ENCODE data around the gene RPL9.

RPL9 gene

DNA sequence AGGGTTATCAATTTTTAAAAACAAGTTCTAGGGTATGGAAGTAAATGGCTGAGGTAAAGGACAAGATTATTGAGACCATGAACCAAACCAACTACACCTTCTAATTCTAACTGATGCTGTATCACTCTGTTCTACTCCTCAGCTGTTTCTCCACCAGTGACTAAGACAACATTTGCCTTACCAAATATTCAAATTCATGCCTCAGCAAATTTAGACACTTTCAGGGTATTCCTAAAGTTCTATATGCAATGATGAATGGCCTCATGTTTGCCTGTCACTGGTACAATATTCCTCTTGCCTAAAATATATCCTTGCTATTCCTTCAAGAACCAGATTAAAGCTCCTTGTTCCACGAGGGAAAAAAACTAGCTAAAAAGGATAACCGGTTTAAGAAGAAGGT lies 5.0 kb downstream of the RPL9 start:
- TF ChIP-seq ARNTL (CRISPR knock-in tag; IDR thresholded peaks at IDR 0.05; ENCODE audit: borderline replicate concordance, low read depth): no peak
- TF ChIP-seq, protein P1, sequence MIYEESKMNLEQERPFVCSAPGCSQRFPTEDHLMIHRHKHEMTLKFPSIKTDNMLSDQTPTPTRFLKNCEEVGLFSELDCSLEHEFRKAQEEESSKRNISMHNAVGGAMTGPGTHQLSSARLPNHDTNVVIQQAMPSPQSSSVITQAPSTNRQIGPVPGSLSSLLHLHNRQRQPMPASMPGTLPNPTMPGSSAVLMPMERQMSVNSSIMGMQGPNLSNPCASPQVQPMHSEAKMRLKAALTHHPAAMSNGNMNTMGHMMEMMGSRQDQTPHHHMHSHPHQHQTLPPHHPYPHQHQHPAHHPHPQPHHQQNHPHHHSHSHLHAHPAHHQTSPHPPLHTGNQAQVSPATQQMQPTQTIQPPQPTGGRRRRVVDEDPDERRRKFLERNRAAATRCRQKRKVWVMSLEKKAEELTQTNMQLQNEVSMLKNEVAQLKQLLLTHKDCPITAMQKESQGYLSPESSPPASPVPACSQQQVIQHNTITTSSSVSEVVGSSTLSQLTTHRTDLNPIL (CRISPR knock-in tag; IDR thresholded peaks at IDR 0.05; ENCODE audit: low read depth): no peak
- TF ChIP-seq, protein P2, sequence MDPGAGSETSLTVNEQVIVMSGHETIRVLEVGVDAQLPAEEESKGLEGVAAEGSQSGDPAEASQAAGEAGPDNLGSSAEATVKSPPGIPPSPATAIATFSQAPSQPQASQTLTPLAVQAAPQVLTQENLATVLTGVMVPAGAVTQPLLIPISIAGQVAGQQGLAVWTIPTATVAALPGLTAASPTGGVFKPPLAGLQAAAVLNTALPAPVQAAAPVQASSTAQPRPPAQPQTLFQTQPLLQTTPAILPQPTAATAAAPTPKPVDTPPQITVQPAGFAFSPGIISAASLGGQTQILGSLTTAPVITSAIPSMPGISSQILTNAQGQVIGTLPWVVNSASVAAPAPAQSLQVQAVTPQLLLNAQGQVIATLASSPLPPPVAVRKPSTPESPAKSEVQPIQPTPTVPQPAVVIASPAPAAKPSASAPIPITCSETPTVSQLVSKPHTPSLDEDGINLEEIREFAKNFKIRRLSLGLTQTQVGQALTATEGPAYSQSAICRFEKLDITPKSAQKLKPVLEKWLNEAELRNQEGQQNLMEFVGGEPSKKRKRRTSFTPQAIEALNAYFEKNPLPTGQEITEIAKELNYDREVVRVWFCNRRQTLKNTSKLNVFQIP (CRISPR knock-in tag; IDR thresholded peaks at IDR 0.05; ENCODE audit: borderline replicate concordance, low read depth): no peak
- ATAC-seq: no peak

DNA sequence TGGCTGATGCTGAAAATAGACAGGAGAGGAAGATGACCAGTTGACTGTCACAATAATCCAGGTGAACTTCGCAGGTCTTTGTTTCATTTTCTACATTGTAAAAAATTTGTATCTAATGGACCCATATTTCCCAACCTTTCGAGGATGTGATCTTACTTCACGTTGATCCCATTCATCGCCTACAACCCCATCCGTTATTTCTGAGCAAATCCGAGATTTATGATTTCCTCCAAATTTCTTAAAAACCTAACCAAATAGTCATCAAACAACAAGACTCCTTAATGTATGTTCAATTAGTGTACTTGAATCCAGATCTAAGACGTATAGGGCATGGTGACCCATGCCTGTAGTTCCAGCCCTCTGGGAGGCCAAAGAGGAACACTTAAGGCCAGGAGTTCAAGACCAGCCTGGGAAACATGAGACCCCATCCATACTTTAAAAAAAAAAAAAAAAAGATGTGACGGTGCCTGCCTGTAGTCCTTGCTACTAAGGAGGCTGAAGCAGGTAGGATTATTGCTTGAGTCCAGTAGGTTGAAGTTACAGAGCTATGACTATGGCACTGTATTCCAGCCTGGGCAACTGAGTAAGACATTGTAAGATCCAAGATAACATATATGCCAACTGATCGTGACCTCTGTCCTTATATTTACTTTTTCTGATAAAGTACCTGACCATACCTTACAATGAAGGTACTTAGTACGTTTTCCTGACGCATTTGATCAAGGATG lies 5.7 kb downstream of the RPL9 start:
- no peak for ATAC-seq
- TF ChIP-seq, protein P1 (CRISPR knock-in tag; IDR thresholded peaks at IDR 0.05; ENCODE audit: low read depth): no peak
- TF ChIP-seq TOX (CRISPR knock-in tag; IDR thresholded peaks at IDR 0.05; ENCODE audit: borderline replicate concordance) (no peak), BACH2 (CRISPR knock-in tag; IDR thresholded peaks at IDR 0.05; ENCODE audit: borderline replicate concordance) (no peak)
- TF ChIP-seq, protein P3, sequence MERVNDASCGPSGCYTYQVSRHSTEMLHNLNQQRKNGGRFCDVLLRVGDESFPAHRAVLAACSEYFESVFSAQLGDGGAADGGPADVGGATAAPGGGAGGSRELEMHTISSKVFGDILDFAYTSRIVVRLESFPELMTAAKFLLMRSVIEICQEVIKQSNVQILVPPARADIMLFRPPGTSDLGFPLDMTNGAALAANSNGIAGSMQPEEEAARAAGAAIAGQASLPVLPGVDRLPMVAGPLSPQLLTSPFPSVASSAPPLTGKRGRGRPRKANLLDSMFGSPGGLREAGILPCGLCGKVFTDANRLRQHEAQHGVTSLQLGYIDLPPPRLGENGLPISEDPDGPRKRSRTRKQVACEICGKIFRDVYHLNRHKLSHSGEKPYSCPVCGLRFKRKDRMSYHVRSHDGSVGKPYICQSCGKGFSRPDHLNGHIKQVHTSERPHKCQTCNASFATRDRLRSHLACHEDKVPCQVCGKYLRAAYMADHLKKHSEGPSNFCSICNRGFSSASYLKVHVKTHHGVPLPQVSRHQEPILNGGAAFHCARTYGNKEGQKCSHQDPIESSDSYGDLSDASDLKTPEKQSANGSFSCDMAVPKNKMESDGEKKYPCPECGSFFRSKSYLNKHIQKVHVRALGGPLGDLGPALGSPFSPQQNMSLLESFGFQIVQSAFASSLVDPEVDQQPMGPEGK (CRISPR knock-in tag; IDR thresholded peaks at IDR 0.05; ENCODE audit: borderline replicate concordance): no peak
- TF ChIP-seq, protein P4, sequence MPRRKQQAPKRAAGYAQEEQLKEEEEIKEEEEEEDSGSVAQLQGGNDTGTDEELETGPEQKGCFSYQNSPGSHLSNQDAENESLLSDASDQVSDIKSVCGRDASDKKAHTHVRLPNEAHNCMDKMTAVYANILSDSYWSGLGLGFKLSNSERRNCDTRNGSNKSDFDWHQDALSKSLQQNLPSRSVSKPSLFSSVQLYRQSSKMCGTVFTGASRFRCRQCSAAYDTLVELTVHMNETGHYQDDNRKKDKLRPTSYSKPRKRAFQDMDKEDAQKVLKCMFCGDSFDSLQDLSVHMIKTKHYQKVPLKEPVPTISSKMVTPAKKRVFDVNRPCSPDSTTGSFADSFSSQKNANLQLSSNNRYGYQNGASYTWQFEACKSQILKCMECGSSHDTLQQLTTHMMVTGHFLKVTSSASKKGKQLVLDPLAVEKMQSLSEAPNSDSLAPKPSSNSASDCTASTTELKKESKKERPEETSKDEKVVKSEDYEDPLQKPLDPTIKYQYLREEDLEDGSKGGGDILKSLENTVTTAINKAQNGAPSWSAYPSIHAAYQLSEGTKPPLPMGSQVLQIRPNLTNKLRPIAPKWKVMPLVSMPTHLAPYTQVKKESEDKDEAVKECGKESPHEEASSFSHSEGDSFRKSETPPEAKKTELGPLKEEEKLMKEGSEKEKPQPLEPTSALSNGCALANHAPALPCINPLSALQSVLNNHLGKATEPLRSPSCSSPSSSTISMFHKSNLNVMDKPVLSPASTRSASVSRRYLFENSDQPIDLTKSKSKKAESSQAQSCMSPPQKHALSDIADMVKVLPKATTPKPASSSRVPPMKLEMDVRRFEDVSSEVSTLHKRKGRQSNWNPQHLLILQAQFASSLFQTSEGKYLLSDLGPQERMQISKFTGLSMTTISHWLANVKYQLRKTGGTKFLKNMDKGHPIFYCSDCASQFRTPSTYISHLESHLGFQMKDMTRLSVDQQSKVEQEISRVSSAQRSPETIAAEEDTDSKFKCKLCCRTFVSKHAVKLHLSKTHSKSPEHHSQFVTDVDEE (CRISPR knock-in tag; IDR thresholded peaks at IDR 0.05): no peak

DNA sequence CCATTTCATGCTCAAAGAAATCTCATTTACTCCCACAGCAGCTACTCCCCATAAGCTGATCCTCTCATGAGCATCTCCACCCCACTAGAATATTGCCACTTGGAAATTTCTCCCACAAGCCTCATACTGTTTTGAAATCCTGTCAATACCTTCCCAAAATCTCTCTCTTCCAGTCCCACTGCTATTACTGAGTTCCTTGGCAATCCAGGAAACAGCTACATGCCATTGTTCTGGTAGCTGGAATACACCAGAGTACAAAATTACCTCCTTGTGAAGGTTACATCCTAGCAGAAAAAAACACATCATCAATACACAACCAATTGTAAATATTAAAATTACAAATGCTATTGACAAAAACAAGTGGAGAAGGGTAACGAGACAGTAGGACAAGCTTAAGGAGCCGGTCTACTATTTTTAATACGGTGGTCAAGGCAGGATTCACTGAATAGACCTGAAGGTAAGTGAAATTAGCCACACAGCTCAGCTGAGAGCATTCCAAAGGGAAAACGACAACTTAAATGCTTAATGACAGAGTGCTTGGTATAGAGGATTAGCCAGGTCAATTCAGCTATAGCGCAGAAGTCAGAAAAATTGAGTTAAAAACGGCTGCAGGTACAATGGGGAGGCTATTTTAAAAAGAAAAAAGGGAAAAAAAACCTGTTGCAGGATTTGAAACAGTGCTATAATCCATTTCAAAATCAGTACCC lies 6.4 kb downstream of the RPL9 start:
- ATAC-seq: no peak
- TF ChIP-seq, protein P5, sequence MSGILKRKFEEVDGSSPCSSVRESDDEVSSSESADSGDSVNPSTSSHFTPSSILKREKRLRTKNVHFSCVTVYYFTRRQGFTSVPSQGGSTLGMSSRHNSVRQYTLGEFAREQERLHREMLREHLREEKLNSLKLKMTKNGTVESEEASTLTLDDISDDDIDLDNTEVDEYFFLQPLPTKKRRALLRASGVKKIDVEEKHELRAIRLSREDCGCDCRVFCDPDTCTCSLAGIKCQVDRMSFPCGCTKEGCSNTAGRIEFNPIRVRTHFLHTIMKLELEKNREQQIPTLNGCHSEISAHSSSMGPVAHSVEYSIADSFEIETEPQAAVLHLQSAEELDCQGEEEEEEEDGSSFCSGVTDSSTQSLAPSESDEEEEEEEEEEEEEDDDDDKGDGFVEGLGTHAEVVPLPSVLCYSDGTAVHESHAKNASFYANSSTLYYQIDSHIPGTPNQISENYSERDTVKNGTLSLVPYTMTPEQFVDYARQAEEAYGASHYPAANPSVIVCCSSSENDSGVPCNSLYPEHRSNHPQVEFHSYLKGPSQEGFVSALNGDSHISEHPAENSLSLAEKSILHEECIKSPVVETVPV (CRISPR knock-in tag; IDR thresholded peaks at IDR 0.05): no peak
- no peak for TF ChIP-seq SNAI2 (CRISPR knock-in tag; IDR thresholded peaks at IDR 0.05)
- TF ChIP-seq, protein P2 (CRISPR knock-in tag; IDR thresholded peaks at IDR 0.05; ENCODE audit: borderline replicate concordance, low read depth): no peak
- TF ChIP-seq ZFP3 (CRISPR knock-in tag; IDR thresholded peaks at IDR 0.05): no peak
- TF ChIP-seq TCF4 (CRISPR knock-in tag; IDR thresholded peaks at IDR 0.05; ENCODE audit: borderline replicate concordance): no peak
- TF ChIP-seq, protein P1 (CRISPR knock-in tag; IDR thresholded peaks at IDR 0.05; ENCODE audit: low read depth): no peak
- no peak for TF ChIP-seq ZNF70 (CRISPR knock-in tag; IDR thresholded peaks at IDR 0.05)
- no peak for TF ChIP-seq RARB (CRISPR knock-in tag; IDR thresholded peaks at IDR 0.05)
- no peak for TF ChIP-seq CSDC2 (CRISPR knock-in tag; IDR thresholded peaks at IDR 0.05)
- TF ChIP-seq GLIS3 (CRISPR knock-in tag; IDR thresholded peaks at IDR 0.05): no peak
- TF ChIP-seq ZFP30 (CRISPR knock-in tag; IDR thresholded peaks at IDR 0.05): no peak
- no peak for TF ChIP-seq ZNF8 (CRISPR knock-in tag; IDR thresholded peaks at IDR 0.05)
- TF ChIP-seq BACH2 (CRISPR knock-in tag; IDR thresholded peaks at IDR 0.05; ENCODE audit: borderline replicate concordance): no peak
- TF ChIP-seq ESRRG (CRISPR knock-in tag; IDR thresholded peaks at IDR 0.05): no peak
- TF ChIP-seq, protein P4 (CRISPR knock-in tag; IDR thresholded peaks at IDR 0.05): no peak

All from SK-N-SH treated with all-trans-retinoic acid at 6 μM for 48 hours (cell line).